Tibial nerve (tissue), 4 donors: ENCODE measurements around the gene GJD4. TPM values are rescaled to one million over a fixed set of nuclear protein-coding genes. Genes with fewer than 3 reads are reported as not detected.

Experiments
- DNase-seq, 2 donors: peaks; one replicate each; pipeline ENCODE4 v3.0.0-alpha.2; 2019; ENCODE audit warnings: low spot score in 2 of 2
- H3K27ac ChIP-seq, 4 donors: fragments of 200-600 bp; sonication (generic) in 3 of 4; one replicate each; pipeline ENCODE4 v1.5.1; 2017 to 2019; ENCODE audit warnings: mild to moderate bottlenecking in 1 of 4
- H3K27me3 ChIP-seq, 2 donors: fragments of 200-600 bp; sonication (generic) in 1 of 2; one replicate each; pipeline versions ENCODE4 v1.5.1 to v1.6.0; 2017 to 2019
- H3K36me3 ChIP-seq, 3 donors: fragments of 200-600 bp; sonication (generic); one replicate each; pipeline ENCODE4 v1.5.1; 2018 to 2019
- H3K4me1 ChIP-seq, 4 donors: fragments of 200-600 bp; sonication (generic) in 3 of 4; one replicate each; pipeline ENCODE4 v1.5.1; 2017 to 2019
- H3K4me3 ChIP-seq, 4 donors: fragments of 200-600 bp; sonication (generic) in 3 of 4; one replicate each; pipeline ENCODE4 v1.5.1; 2017 to 2019; ENCODE audit warnings: mild to moderate bottlenecking in 1 of 4, moderate library complexity in 1 of 4
- H3K9me3 ChIP-seq, 4 donors: fragments of 200-600 bp; sonication (generic) in 3 of 4; one replicate each; pipeline ENCODE4 v1.5.1; 2017 to 2019
- EP300 ChIP-seq, 2 donors: sonication (generic); formaldehyde crosslinking; IDR thresholded peaks; one replicate each; pipeline ENCODE4 v1.6.1; 2017; ENCODE audit warnings: antibody characterized with exemption in 2 of 2, mild to moderate bottlenecking in 1 of 2
- POLR2A ChIP-seq, 2 donors: fragments of 450-650 bp; IDR thresholded peaks; one replicate each; pipeline ENCODE4 v1.6.1; 2017; ENCODE audit warnings: antibody characterized with exemption in 2 of 2, mild to moderate bottlenecking in 2 of 2, moderate library complexity in 2 of 2
- WGBS, 2 donors: methylation state at CpG; one replicate each; pipeline ENCODE4 v1.1.5; 2018; 5-methylcytosine and 5-hydroxymethylcytosine counted together
- total RNA-seq, 4 donors: library from RNA; depleted of rRNA; stranded (reverse); fragments of >200 nt; gene quantifications; one replicate each; pipeline ENCODE4 v1.1.0, GENCODE V29; 2016
- TF ChIP-seq, protein P1 (sequence below), 5 experiments: fragments of 200-600 bp in 3 of 5; fragments of 450-650 bp in 2 of 5; sonication (generic) in 3 of 5; IDR thresholded peaks; one replicate each; pipeline ENCODE4 v1.5.1; 2016 to 2019; ENCODE audit warnings: antibody characterized with exemption in 5 of 5, mild to moderate bottlenecking in 3 of 5, moderate library complexity in 2 of 5

Gene GJD4
- total RNA-seq, 4 donors from 2014 or later, result 0.20 TPM; not detected in 3

DNA sequence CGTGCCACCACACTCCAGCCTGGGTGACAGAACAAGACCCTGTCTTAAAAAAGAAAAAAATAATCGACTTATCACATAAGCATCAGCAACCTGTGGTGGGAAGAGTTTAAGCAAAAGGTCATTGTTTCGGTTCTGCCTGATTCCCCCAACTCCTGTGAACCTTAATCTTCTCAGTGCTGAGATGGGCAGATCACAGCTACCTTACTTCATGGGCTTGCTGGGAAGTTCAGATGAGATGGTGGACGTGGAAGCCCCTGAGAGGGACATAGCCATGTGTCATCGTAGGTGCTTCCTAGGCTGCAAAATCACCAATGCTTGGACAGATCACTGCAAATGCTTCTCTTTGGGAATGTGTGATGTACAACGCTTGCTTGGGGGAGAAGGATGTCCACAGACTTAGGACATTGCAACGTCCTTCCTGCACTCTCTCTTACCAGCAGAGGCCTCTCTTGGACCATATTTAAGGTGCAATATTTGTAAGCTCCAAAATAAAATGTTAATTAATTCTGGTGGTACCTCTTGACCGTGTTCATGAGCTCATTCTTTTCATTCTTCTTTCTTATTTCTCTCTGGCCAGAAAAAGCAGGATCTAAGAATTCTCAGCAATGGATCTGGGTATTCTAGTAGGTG, 8.6 kb downstream of the GJD4 start:
- Histone ChIP-seq H3K36me3 (no peaks in the 10 kb centered on the region), H3K4me3 (no peak overlapping the region), H3K9me3 (no peaks in the 10 kb centered on the region), H3K27me3 (peaks cover 0 to 15% of the 10 kb centered on the region in 2 donors), H3K27ac (no peak overlapping the region), H3K4me1 (no peaks in the 10 kb centered on the region)
- no peak for DNase-seq
- no peak for TF ChIP-seq POLR2A (IDR thresholded peaks at IDR 0.05)
- TF ChIP-seq, protein P1, sequence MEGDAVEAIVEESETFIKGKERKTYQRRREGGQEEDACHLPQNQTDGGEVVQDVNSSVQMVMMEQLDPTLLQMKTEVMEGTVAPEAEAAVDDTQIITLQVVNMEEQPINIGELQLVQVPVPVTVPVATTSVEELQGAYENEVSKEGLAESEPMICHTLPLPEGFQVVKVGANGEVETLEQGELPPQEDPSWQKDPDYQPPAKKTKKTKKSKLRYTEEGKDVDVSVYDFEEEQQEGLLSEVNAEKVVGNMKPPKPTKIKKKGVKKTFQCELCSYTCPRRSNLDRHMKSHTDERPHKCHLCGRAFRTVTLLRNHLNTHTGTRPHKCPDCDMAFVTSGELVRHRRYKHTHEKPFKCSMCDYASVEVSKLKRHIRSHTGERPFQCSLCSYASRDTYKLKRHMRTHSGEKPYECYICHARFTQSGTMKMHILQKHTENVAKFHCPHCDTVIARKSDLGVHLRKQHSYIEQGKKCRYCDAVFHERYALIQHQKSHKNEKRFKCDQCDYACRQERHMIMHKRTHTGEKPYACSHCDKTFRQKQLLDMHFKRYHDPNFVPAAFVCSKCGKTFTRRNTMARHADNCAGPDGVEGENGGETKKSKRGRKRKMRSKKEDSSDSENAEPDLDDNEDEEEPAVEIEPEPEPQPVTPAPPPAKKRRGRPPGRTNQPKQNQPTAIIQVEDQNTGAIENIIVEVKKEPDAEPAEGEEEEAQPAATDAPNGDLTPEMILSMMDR (IDR thresholded peaks at IDR 0.05), result no peak
- no peak for TF ChIP-seq EP300 (IDR thresholded peaks at IDR 0.05)
- WGBS, 2 donors, result 56 to 63% methylated on average over 8 of the region's 8 CpGs

DNA sequence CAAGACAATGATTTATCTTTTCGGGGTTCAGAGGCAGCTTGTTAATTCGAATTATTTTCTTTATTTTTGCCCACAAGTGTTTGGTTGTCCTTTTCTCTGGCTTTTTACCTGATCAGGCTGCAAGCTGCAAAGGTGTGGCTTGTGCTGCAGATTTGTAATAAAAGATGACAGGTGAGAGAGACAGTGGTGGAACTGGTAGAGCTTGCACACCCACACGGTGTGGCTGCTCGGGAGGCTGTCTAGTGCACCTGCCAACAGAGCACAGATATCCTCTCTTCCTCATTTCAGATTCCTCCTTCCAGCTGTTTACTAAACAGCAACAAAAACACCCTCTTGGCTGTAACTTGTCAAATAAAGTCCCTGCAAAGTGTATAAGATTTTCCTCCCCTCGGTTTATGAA, 9.2 kb downstream of the GJD4 start:
- H3K27me3 ChIP-seq, result peaks cover 0 to 9% of the 10 kb centered on the region in 2 donors
- no peak for DNase-seq

DNA sequence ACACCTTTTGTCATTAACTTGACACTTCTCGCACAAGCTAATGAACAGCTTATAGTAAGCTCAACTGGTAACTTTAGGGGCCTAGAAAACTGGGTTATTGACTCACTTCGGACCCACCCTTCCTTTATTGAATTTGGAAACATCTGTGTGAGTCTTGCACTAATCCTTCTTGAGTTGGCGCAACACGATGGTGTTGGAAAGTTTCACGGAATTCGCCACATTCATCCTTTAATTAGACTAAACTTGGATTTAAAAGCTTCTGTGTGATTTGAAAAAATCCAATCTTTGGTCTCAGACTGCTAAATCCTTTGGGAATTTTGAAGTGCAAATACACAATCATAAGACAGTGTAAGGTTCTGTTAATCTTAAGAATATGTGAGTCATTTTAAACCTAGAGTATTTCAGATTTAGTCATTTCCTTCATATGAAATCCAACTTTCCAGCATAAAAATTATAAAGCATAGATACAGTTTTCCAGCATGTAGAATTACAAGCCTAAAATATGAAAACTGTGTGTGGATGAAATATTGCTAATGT, 21.9 kb downstream of the GJD4 start:
- H3K4me1 ChIP-seq, result no peaks in the 10 kb centered on the region
- no peak overlapping the region for H3K27ac ChIP-seq
- no peak for DNase-seq
- WGBS, 2 donors, result 88 to 94% methylated on average over 6 of the region's 6 CpGs
- H3K36me3 ChIP-seq, result no peaks in the 10 kb centered on the region
- no peaks in the 10 kb centered on the region for H3K27me3 ChIP-seq
- TF ChIP-seq POLR2A (IDR thresholded peaks at IDR 0.05) (no peak), EP300 (IDR thresholded peaks at IDR 0.05) (no peak)
- TF ChIP-seq, protein P1 (IDR thresholded peaks at IDR 0.05), result no peak
- no peaks in the 10 kb centered on the region for H3K9me3 ChIP-seq
- no peak overlapping the region for H3K4me3 ChIP-seq

More for the DNA sequence above, 9.2 kb downstream of the GJD4 start:
- 57 to 63% methylated on average over 5 of the region's 5 CpGs for WGBS, 2 donors
- H3K27ac ChIP-seq, result no peak overlapping the region
- TF ChIP-seq, protein P1 (IDR thresholded peaks at IDR 0.05), result no peak
- no peak for TF ChIP-seq POLR2A (IDR thresholded peaks at IDR 0.05)
- TF ChIP-seq EP300 (IDR thresholded peaks at IDR 0.05), result no peak
- H3K36me3 ChIP-seq, result no peaks in the 10 kb centered on the region
- H3K9me3 ChIP-seq, result no peaks in the 10 kb centered on the region
- no peaks in the 10 kb centered on the region for H3K4me1 ChIP-seq
- no peak overlapping the region for H3K4me3 ChIP-seq

DNA sequence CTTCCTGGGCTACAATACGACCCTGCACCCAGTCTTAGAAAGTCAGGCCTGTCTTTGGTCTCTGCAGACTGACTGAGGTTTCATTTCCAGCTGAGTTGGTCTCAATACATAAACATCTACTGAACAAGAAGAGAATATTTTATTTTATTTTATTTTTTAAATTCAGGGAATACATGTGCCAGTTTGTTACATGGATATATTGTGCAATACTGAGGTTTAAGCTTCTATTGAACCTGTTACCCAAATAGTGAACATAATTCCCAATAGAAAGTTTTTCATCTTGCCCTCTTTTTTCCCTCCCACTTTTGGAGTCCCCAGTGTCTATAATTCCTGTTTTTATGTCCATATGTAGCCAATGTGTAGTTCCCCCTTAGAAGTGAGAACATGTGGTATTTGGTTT, 26.3 kb downstream of the GJD4 start:
- TF ChIP-seq EP300 (IDR thresholded peaks at IDR 0.05) (no peak), POLR2A (IDR thresholded peaks at IDR 0.05) (no peak)
- TF ChIP-seq, protein P1 (IDR thresholded peaks at IDR 0.05), result no peak

DNA sequence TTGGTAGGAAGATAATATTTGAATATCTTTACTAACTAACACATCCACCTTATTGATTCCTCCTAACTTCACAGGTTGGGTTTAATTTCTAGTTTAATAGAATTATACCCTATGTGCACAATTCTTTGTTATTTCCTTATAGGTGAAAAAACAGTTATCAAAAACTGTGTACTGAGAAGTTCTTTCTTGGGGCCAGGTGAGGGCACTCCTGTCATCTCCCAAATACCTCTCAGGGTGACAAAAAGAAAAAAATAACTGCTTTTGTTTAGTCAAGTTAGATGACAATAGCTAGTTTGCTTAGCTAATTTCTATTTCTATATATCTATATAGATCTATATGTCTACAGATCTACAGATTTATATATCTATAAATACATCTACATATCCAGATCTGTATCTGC, 26.9 kb downstream of the GJD4 start:
- Histone ChIP-seq H3K4me1 (peaks cover 0 to 19% (median 0%) of the 10 kb centered on the region in 4 donors), H3K27ac (no peak overlapping the region), H3K9me3 (no peaks in the 10 kb centered on the region), H3K36me3 (no peaks in the 10 kb centered on the region), H3K27me3 (no peaks in the 10 kb centered on the region), H3K4me3 (no peak overlapping the region)
- no peak for DNase-seq
- TF ChIP-seq EP300 (IDR thresholded peaks at IDR 0.05), result no peak
- no peak for TF ChIP-seq POLR2A (IDR thresholded peaks at IDR 0.05)
- TF ChIP-seq, protein P1 (IDR thresholded peaks at IDR 0.05), result no peak

More for the DNA sequence above, 26.3 kb downstream of the GJD4 start:
- Histone ChIP-seq H3K27me3 (no peaks in the 10 kb centered on the region), H3K4me1 (peaks cover 0 to 13% (median 0%) of the 10 kb centered on the region in 4 donors), H3K27ac (no peak overlapping the region), H3K36me3 (no peaks in the 10 kb centered on the region), H3K4me3 (no peak overlapping the region), H3K9me3 (no peaks in the 10 kb centered on the region)
- WGBS, 2 donors, result 94 to 100% methylated on average over 1 of the region's 1 CpG
- no peak for DNase-seq
